HG03066 (cell line): ENCODE results near the gene PIH1D1.

Experiments used
- ATAC-seq: cut with Tn5 transposase; IDR thresholded peaks from one replicate; pipeline ENCODE4 v1.9.1; 2021; ENCODE audit warnings: low read depth; ENCODE audit not compliant: unreplicated experiment

Gene PIH1D1

DNA sequence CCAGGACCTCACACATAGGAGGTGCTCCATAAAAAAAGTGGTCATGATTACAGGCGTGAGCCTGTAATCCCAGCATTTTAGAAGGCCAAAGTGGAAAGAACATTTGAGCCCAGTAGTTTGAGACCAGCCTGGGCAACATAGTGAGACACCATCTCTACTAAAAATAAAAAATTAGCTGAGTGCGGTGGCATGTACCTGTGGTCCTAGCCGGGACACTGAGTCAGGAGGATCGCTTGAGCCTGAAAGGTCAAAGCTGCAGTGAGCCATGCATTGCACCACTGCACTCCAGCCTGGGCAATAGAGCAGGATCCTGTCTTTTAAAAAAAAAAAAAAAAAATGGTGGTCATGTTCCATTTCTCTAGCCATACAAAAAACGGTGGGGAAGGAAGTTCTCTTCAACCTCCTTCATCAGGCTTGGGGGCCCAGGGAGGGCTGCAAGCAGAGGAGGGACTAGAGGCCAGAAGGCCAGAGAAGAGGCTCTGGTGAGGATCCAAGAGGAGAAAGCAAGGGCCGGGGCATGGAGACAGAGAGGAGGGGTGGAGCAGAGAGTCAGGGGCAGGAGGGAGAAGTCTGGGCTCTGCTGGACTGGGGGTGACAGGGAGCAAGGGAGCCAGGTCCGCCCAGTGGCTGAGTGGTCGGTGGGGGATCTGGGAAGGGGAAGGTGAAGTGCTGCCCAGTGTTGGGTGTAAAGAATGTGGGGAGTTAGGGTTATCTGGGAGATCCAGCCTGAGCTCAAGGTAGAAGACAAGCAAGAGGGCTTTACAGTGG is 54.7 kb downstream of the PIH1D1 start:
- no peak for ATAC-seq
